Measurements from ENCODE around the gene CSNK1E. TPM values are rescaled to one million over a fixed set of nuclear protein-coding genes. Genes with fewer than 3 reads are reported as not detected.
A peak's percentile ranks its signal among the peaks of the same experiment; 100 is the strongest.

Gene CSNK1E
- total and polyA plus RNA-seq, 9 of the 15 experiments (the other 6 are each of a cell fraction or from before 2014, with no cell fraction given) = 2.7 to 70.0 (median 41.3) TPM

- Histone ChIP-seq H3K27me3 (ENCODE audit: control insufficient read depth in 2 of 2, insufficient read depth in 2 of 2, low read length in 2 of 2) (no peaks in the 10 kb centered on the region), H2AFZ (ENCODE audit: low read depth, low read length) (no peak overlapping the region), H3K4me1 (replicated peaks in 1 of 2; ENCODE audit: control insufficient read depth in 2 of 2, insufficient read depth in 2 of 2, low read length in 2 of 2) (peaks cover 0 to 26% of the 10 kb centered on the region in 2 experiments; a peak in 3 of 5 replicates), H3K36me3 (ENCODE audit: control insufficient read depth, insufficient read depth, low read length) (peaks cover 62% of the 10 kb centered on the region; the same call in 2 of the 3 replicates), H3K9ac (ENCODE audit: insufficient read depth in 1 of 2, low read depth in 2 of 2, low read length in 2 of 2) (no peak overlapping the region), H3K4me2 (ENCODE audit: insufficient read depth, low read length) (no peak overlapping the region), H3K4me3 (no peak overlapping the region), H3K79me2 (ENCODE audit: control insufficient read depth, insufficient read depth, low read length) (peaks cover 83% of the 10 kb centered on the region), H3K9me3 (replicated peaks; ENCODE audit: control insufficient read depth, insufficient read depth, low read depth, low read length) (no peaks in the 10 kb centered on the region), H3K9me1 (ENCODE audit: control insufficient read depth, insufficient read depth, low read length) (no peaks in the 10 kb centered on the region), H3K27ac (ENCODE audit: extremely low read depth, low read depth, low read length) (no peak overlapping the region), H4K20me1 (replicated peaks; ENCODE audit: control insufficient read depth, insufficient read depth, low read length) (peaks cover 49% of the 10 kb centered on the region)
- intact Hi-C loops (cut with micrococcal nuclease) (no loop called here), in situ Hi-C loops (cut with MboI) (no loop called here)
- no TSS peak for BruUV-seq (replicated peaks)
- ChIA-PET CTCF (ENCODE audit: low intra/inter-chr PET ratio) (no interaction called here), POLR2A (interaction anchor here (0.6 kb wide), 1 partner anchor 581 kb away, joined by 3 read pairs; no protein-coding TSS in a partner anchor)
- ATAC-seq = no peak
- FAIRE-seq = no peak
- 86% methylated on average over 1 of the region's 4 CpGs for WGBS (ENCODE audit: insufficient coverage, low coverage, missing lambda C conversion rate)
- no peak for DNase-seq (ENCODE audit: extremely low read depth in 1 of 4, low spot score in 3 of 4)
- TF ChIP-seq NR2C1 (IDR thresholded peaks at IDR 0.05) (peak; percentile 25; the same call in 1 of the 2 replicates), NR2C1 (tag; IDR thresholded peaks at IDR 0.05) (0 out of 2 replicates have a peak, but pooled peaks have one; percentile 32), NCOR1 (IDR thresholded peaks at IDR 0.05) (no peak)
These were observed 6.0 kb downstream of the CSNK1E start for GRCh38 chr22:38311323-38311620.

DNA sequence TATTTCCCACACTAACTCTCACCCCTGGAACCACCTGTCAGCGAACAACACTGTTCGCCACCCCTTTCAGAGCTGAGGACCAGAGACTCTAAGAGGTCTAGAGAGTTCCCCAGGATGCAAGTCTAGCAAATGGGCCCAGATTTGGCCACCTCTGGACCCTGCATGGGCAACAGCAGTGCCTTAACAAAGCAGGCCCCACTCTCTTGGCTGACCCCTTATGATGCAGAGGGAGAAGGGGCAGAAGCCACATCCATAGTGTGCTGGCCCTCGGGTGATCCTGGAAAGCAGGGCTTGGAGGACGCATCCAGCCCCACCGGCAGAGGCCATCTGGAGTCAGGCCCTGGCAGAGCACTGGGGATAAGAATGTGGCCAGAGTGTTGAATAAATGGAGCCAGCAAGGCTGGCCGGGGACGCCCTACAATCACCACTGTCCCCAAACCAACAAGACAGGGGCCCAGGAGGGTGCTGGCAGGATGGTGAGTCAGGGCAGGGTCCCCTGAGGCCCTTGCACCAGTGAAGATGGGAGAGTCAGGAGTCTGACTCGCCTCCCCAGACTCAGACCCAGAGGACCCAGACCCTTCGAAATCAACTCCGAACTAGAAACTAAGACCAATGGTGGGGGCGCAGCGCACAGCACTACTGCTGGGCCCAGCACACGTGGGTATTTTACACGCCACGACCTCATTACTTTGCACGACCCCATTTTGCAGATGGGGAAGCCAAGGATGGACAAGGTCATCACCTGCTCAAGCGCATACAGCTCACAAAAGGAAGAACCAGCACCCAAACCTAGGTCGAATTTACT lies 6.5 kb downstream of the CSNK1E start:
- CTCF ChIA-PET (ENCODE audit: low intra/inter-chr PET ratio) = no interaction called here
- no peaks in the 10 kb centered on the region for H3K9me3 ChIP-seq (replicated peaks; ENCODE audit: control insufficient read depth, insufficient read depth, low read depth, low read length)
- intact Hi-C loops (cut with micrococcal nuclease) (no loop called here), in situ Hi-C loops (cut with MboI) (no loop called here)
- no peak overlapping the region for H3K4me2 ChIP-seq (ENCODE audit: insufficient read depth, low read length)
- peaks cover 4 to 27% of the 10 kb centered on the region in 2 experiments; a peak in 4 of 5 replicates for H3K4me1 ChIP-seq (replicated peaks in 1 of 2; ENCODE audit: control insufficient read depth in 2 of 2, insufficient read depth in 2 of 2, low read length in 2 of 2)
- H3K36me3 ChIP-seq (ENCODE audit: control insufficient read depth, insufficient read depth, low read length) = peaks cover 62% of the 10 kb centered on the region; the same call in 2 of the 3 replicates
- H3K79me2 ChIP-seq (ENCODE audit: control insufficient read depth, insufficient read depth, low read length) = peaks cover 83% of the 10 kb centered on the region
- no peak for ATAC-seq
- H3K27ac ChIP-seq (ENCODE audit: extremely low read depth, low read depth, low read length) = no peak overlapping the region
- no TSS peak for BruUV-seq (replicated peaks)
- POLR2A ChIA-PET = interaction anchor here (1.6 kb wide), 1 partner anchor 11 kb away, joined by 5 read pairs; no protein-coding TSS in a partner anchor
- TF ChIP-seq ESRRA (IDR thresholded peaks at IDR 0.05; ENCODE audit: borderline replicate concordance, low read depth) (peak; percentile 85), POLR2G (IDR thresholded peaks at IDR 0.05; ENCODE audit: low read depth, low read length) (0 out of 2 replicates have a peak, but pooled peaks have one; percentile 9)
- TF ChIP-seq, protein P1, sequence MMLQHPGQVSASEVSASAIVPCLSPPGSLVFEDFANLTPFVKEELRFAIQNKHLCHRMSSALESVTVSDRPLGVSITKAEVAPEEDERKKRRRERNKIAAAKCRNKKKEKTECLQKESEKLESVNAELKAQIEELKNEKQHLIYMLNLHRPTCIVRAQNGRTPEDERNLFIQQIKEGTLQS (IDR thresholded peaks at IDR 0.05) = no peak
- TF ChIP-seq, protein P1 (CRISPR knock-in tag; conservative IDR thresholded peaks at IDR 0.05) = no peak
- H3K9me1 ChIP-seq (ENCODE audit: control insufficient read depth, insufficient read depth, low read length) = peaks cover 2% of the 10 kb centered on the region
- peaks cover 50% of the 10 kb centered on the region for H4K20me1 ChIP-seq (replicated peaks; ENCODE audit: control insufficient read depth, insufficient read depth, low read length)
- no peaks in the 10 kb centered on the region for H3K27me3 ChIP-seq (ENCODE audit: control insufficient read depth in 2 of 2, insufficient read depth in 2 of 2, low read length in 2 of 2)
- H2AFZ ChIP-seq (ENCODE audit: low read depth, low read length) = no peak overlapping the region
- no peak for FAIRE-seq
- WGBS (ENCODE audit: insufficient coverage, low coverage, missing lambda C conversion rate) = 91% methylated on average over 12 of the region's 18 CpGs
- DNase-seq (ENCODE audit: extremely low read depth in 1 of 4, low spot score in 3 of 4) = no peak
- no peak overlapping the region for H3K4me3 ChIP-seq
- H3K9ac ChIP-seq (ENCODE audit: insufficient read depth in 1 of 2, low read depth in 2 of 2, low read length in 2 of 2) = peak overlapping the region in 1 of 2 experiments; percentile 74; a peak in 2 of 4 replicates
